HT1080 (cell line): ENCODE results near the gene SVIL. TPM values are rescaled to one million over a fixed set of nuclear protein-coding genes. Genes with fewer than 3 reads are reported as not detected.
"Not testable (repeated sequence)": the region's sequence is repeated elsewhere in the genome, so short reads cannot be mapped to it uniquely, and the experiment has no call there.

Source experiments
- DNase-seq: peaks from one replicate; pipeline ENCODE4 v3.0.0-alpha.2; 2015; ENCODE audit warnings: low read depth
- total RNA-seq: library from RNA; depleted of rRNA; stranded (reverse); fragments of >200 nt; shearing (Covaris generic); gene quantifications from 2 replicates; pipeline ENCODE4 v1.2.3, GENCODE V29; 2014

SVIL gene
- total RNA-seq, 1 experiment from 2014 or later: 8.2 TPM

DNA sequence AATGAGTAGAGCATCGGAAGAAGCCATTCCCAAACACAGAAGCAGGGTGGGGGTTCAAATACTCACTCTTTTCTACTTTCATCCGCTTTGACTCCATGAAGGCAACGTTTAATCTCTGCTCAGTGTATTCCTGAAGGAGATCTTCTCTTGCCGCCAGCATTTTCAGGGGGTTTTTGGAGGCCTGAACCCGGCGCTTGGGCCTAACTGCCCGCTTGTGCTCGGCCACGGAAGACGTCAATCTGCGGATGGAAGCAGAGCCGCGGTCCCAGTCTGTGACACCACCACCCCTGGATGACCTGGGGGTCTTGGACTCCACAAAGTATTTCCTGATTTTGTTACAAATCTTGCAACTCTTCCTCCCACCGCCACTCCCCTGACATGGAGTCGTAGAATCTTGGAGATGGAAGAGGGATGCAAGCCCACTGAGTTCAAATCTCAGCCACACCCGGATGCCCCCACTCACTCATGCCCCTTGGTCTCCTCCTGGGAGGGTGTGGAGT, 143.9 kb downstream of the SVIL start:
- DNase-seq: not testable (repeated sequence)

DNA sequence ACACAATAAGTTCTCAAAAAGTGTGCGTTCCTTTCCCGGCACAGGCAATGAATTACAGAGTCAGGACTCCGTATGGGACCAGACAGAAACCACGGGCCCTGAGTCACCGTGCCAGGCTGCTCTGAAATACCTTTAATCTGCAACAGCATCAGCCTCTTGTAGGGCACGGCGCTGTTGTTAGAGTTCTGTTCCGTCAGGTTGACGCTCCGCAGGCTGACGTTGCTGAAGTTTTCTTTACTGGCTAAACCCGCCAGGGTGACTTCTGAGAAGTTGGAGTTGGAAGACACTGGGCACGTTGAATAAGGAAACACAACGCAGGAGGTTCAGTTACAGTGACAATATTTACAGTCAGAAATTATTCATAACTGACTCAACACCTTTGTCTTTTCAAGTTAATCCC, 146.3 kb downstream of the SVIL start:
- not testable (repeated sequence) for DNase-seq

DNA sequence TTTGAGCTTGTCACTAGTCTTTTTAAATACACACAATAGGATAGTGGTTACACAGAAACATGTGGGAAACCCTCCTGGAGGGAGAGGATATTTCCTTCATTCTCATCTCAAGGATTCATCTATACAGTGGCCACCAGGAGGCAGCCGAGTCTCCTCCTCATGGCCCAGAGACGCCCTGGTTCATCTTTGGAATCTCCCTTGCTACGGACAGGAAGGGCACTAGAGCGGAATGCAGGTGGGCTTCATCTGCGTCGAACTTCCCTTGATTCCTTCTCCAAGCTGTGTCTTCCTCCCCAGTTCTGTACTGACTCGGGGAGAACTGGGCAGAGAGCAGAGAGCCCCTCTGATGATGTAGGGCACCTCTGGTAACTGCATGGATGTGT, 146.9 kb downstream of the SVIL start:
- DNase-seq: not testable (repeated sequence)

DNA sequence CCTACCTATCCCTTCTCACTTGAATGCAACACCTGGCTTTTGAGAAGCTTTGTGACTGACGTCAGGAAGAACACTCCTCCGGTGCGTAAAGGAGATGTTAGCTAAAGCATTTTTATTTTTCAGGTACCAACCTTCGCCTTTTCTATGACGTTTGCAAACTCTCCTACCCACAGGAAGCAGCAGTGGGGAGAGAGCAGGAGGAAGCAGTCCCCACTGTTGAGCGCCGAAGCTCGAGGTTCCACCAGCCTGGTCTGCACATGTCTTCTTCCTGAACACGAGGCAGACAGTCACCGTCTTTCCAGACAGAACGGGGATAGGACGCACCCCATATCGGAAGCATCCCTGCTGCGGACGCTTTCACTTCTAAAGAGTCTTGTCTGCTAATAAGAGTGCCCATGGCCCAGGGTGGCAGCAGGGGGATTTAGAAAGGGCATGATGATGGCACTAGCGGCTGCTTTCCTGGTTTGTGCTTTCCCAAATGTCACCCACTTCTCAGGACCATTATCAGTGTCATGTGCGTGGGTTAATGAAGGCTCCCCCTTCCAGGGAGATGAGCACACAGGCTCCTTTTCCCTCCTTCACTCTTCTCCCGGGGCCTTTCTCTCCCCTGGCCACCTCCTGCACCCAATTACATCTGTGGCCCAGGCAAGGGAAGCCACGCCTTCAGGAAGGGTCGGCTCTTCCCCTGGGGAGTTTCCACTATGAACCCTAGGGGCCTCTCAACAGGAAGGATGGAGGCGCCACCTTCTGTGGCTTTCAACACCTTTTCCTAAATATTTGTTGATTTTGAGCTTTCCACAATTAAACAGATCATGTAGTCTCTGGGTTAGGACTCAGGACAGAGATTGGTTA, 147.5 kb downstream of the SVIL start:
- not testable (repeated sequence) for DNase-seq

DNA sequence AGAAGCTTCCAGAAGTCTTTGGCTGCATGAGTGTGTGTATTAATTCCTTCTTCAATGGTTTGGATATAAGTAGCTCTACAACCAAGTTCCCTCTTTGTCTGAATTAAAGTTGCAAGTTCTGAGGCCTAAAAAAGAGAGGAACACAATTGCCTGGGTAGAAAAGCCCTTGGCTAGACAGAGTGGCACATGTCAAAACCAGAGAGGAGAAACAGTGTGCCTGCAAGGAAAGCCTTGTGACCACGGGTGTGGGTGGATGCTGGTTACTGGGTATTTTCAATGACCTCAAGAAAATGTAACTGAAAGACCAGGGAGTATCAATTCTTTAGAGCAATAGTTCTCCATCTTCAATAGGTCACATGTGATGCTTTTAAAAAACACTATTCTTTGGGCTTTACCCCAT, 148.3 kb downstream of the SVIL start:
- DNase-seq: no peak

DNA sequence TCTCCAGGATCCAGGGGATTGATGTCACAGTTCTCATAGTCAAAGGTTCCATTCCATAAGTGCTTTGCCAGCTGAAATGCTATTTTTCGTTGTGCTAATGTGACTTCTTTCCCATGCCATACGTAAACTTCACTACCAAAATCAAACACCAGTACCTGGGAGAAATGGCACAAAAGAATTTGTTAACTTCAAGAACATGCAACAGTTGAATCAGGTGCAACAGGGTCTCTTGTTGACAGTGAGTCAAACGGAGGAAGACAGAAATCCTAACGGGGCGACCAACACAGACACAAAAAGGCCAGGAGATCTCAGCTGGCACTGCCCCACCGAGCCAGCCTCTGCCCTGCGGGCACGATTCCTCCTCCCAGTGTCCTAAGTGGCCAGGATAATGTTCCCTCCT, 150.1 kb downstream of the SVIL start:
- DNase-seq: not testable (repeated sequence)

DNA sequence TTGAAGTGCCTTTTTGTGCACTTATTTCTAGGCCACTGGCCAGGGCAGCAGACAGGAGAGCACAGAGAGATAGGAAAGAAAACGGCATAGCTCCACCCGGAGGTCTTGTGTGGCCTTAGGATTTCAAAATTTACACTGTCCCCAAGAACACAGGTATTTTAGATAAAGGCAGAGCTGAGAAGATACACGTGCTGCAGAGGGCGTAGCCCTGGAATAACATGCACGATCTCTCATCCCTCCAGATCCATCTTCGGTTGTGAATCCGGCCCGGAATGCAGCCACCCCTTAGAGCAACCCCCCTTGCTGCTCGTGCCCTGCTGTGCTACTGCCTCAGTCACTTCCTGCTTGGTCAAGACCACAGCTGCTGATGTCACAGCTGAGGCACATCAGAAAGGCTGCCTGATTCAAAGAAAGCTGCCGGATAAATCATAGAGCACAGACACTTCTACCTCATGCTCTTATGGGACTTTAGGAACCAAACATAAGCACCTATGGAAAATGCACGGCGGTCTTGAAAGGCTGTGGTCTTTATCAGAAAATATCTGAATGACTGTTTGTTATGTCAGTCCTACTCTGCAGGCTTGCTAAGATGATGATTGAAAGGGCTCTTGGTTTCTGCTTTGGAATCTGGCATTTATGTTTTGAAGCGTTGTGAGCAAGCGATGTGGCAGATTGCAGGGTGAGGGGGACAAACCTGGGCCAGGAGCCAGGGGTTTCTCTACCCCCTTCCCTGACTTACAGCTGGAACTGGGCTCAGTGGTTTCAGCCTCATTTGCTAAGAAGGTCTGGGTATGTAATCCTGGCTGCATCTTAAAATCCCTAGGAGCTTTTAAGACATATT, 152.0 kb downstream of the SVIL start:
- peak; percentile 92 for DNase-seq

DNA sequence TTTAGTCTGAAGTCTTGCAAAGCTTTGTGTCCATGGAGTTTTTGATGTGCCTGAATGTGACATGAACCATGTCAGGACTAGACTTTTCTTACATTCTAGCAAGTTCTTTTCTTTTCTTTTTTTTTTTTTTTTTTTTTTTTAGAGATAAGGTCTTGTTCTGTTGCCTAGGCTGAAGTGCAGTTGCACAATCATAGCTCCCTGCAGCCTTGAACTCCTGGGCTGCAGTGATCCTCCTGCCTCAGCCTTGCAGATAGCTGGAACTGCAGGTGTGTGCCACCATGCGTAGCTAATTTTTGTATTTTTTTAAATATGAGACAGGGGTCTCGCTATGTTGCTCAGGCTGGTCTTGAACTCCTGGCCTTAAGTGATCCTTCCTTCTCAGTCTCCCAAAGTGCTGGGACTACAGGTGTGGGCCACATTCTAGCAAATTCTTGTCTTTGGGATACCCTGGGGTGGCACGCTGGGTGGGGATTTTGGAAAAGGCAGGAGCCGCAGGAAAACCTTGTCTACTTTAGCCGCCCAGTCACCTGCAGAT, 152.8 kb downstream of the SVIL start:
- no peak for DNase-seq

DNA sequence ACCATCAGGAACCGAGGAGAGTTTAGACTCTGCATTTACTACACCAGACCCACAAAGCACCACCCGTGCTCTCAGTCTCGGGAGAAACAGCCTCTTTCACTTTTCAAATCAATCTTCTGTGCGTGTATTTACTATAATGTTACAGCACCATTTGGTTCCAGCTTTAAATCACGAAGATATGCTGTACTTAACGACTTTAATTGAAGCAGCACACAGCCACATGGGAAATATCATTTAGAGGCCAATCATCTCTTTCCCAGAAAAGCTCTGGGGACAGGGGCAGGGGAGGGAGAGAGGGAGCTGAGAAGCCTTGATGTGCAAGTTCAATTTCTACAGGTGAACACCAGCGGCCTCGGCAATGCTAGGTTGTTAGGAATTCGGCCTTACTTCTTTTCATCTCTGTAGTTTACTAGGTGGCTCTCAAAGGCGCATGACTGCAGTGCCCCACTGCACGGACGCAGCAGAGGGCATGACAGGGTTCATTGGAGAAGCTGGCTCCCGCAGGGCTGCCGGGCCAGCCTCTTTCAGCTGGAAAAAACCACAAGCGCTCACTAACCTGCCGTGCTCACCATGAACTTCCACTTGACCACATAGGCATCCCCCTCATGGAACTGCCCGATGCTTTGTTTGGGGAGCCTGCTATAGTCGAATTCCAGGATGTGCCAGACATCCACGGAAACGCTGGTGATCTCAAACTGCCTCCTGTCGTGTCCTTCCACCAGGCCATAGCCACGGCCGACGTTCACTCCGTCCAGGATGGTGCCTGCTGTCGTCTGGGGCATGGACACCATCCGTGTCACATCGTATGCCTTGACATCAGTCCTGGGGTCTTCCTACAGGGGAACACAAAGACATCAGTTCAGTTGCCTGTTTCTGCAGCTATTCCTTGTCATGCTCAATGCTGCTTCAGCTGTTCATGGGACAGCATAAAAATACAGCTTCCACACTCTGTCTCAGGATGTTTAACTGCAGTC, 154.5 kb downstream of the SVIL start:
- no peak for DNase-seq

DNA sequence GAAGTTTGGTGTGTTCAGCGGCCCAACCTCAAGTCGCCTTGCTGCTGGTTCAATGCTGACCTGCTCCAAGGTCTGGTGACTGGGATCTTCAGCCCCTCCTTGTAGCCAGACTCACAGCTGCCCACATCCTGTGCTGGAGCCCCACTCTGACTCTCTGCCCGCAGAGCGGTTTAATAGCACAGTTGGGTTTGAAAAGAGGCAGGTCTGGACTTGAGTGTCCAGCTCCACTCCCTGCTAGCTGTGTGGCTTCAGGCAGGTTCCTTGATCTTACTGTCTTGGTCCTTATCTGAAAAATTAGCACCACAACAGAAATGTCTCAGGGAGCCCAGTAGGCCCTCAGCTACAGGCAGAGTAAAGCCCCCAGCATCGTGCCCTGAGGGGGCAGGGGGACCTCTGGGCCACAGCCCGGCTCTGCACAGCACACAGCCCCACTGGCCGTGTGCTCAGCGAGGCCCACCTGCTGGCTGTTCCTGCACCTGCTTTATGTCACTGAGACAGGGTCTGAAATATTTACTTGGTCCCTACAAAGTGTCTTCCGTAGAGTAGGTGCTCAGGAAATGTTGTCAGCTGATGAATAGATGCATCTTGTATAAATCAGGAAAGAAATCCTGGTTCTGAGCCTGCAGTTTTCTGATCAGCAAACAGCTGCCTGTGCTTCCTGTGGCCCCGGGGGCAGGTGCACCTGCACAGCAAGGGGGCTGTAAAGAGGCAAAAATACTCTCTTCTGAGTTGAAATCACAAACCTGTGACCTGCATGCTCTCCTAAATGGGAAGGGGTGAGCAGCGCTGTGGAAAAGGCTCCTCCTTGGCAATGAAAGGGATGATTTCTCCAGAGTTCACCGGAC, 155.5 kb downstream of the SVIL start:
- DNase-seq: peak; percentile 87

DNA sequence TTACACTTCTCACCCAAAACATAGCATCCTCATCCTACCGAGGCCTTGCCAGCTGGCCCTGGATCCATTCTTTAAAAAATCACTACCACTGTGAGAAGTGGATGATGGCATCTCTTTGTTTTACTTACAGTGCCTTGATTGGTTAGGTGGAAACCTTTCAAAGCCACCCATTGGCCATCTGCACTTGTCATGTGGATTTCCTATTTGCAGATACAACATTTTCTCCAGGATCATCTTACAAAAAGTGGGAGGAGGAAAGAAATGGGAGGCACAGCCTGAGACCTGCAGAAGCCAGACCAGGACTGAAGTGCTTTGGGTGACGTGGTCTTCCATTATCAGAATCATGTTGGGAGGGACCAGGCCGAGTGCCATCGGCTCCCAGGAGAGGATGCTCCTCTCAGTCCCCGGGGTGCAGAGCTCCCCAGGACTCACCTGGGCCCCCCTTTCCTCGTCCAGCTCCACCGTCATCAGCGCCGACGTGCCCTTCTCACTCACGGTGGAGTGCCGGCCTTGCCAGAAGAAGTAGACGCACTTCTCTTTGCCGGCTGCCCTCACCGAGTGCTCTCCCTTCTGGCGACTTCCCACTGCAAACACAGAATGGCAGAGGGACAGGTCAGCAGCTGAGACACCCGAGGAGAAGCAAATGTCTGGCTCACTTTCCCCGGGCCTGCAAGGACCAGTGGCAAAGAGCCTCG, 161.2 kb downstream of the SVIL start:
- DNase-seq: no peak

DNA sequence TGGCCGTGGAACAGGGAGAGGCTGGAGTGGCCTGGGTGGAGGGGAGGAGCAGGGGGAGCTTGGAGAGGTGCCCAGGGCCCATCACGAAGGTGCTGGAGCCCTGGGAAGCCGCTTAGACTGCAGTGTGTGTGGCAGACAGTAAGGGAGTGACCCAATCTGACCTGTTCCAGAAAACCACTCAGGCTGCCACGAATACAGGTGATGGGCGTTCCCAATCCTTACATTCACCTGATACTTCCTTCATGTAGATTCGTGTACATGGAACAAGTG, 161.7 kb downstream of the SVIL start:
- no peak for DNase-seq

DNA sequence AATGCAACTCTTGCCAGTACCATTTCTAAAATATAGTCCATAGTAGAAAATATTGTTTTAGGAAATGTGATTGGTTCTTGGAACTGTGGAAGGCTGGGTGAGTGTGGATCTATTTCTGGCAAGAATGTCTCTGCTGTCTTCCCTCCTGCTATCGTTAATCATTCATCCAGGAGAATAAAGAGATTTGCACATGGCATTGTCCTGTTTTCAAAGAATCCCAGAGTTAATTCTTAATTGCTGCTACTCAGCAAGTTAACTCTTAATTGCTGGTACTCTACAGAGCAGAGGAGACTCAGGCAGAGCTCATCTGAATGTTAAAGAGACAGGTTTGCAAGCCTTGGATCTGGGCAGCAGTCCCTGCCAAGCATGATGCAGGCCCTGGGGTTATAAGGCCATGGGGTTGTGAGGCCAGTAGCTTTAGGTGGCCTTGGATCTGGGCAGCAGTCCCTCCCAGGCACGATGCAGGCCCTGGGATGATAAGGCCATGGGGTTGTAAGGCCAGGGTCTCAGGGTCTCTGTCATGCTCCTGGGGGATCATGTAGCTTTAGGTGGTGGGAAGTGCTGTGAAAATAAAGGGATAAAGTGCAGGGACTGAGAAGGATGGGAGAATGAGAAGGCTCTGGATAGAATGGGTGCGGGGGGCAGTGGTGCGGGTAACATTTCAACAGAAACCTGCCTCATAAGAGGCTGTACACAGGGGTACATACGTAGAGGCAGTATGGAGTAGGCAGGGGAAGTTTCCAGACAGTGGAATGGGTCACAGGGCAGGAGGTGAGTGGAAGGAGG, 162.3 kb downstream of the SVIL start:
- DNase-seq: no peak

DNA sequence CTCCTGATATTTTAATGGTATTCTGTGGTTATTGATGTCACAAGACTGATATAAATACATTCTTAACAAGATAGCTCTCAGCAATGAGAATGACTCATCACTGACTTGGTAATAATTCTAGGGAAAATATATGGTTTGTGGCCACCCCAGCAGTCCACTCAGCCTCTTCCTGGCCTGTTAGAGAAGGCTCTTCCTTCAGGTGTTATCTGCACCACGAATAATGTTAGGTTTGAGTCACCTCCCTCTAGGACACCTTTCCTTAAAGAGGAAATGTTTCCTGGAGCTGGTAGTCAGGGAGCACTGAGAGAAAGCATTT, 163.3 kb downstream of the SVIL start:
- peak; percentile 91 for DNase-seq

DNA sequence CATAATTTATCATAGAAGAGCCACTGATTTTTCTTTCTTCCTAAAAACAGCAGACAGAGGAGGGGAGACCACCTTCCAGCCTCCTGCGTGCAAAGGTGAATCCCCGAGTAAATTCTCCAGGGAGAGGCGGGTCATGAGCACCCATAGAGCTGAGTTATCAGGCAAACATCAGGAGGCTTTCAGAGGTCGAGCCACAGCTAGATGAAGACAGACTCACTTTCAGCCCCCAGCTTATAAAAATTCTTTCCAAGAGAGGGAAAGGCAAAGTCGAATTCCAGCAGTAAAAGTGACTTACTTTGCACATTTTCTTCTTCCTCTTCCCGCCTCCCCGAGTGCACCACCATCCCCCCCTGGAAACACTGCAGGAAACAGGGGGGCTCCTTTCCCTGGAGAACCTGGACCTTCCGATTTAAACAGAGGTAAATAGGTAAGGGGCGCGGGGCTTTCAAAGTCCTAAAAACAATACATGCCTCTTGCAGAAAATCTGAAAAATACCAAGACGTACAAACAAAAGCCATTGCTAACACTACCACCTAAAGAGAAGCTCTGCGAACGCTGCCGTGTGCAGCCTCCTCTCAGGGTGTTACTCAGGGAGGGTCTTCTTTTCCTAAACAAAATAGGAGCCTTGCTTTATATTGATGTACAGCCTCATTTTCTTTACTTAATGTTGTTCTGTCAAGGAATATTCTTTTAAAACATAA, 163.8 kb downstream of the SVIL start:
- no peak for DNase-seq

DNA sequence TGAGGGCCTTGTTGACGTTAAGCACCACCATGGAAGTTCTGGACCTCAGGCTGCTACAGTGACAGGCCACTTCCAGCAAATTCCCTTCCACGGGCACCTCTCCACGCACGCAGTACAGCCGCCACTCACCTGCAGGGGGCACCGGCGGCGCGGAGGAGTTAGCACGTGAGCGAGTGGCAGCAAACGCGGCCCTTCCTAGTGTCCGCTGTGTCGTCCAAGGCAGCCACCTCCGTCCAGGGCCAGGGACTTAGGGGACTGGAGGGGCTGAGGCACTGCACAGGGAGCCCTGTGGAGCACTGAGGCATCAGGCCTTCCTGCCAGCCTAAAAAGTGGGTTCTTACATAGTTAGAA, 164.4 kb downstream of the SVIL start:
- DNase-seq: no peak

DNA sequence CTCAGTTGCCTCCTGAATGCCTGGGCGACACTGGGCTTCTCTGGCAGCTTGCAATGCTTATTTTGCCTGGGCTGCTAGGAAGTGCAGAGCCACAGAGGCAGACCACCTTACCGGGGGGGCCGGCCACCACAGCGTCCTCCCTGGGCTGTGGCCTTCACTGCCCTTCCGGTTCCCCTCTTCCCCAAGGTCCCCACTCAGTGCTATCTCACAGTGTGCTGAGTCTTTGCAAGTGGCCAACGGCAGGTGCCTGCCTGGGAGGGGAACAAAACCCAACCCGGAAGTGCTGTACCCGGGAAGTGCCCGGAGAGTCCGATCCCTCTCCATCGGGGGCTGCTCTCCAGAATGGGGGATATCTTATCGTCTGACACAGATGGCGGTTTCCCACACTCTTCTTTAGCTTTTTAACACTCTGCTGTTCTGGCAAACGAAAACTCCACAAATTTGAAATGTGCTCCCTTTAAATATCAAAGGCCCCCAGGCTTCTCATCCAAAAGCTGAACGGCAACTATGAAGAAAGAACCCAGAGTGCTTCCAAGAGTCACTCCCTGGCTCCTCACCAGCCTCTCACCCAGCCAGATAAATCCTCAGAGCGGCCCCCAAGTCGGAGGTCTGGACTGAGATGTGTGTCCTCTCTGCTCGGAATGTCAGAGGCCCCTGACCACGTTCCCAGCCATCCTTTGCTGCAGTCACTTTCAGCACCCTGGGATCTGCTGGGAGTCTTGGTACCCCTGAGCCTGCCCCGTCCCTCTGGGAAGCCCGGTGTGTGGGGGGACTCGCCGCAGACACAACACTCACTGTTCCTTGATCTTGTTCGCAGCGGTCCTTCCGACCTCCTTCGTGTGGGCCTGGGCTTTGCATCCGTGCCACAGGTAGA, 165.1 kb downstream of the SVIL start:
- DNase-seq: no peak
